Activated T-helper 2 cell treated with anti-CD3 and anti-CD28 coated beads, Interferon-gamma antibody, Interleukin-2, Interleukin-4, amounts not matched to agents 10 μg/mL and 5 μg/mL and 100 μg/mL, durations not matched to agents 14 hours and 24 hours and 36 hours (primary cell): ENCODE measurements around the gene CD276. TPM values are rescaled to one million over a fixed set of nuclear protein-coding genes. Genes with fewer than 3 reads are reported as not detected.
"Not testable (repeated sequence)": the region's sequence is repeated elsewhere in the genome, so short reads cannot be mapped to it uniquely, and the experiment has no call there.

Source experiments
- DNase-seq: peaks from one replicate; pipeline ENCODE4 v3.0.0; 2021; ENCODE audit warnings: low spot score
- H3K27ac Mint-ChIP-seq: one replicate; pipeline ENCODE4 v1.8.0; 2021; ENCODE audit warnings: mixed read lengths
- H3K27me3 Mint-ChIP-seq: one replicate; pipeline ENCODE4 v1.8.0; 2021; ENCODE audit warnings: low read depth, mixed read lengths
- H3K36me3 Mint-ChIP-seq: one replicate; pipeline ENCODE4 v1.8.0; 2021; ENCODE audit warnings: low read depth, mixed read lengths
- H3K4me1 Mint-ChIP-seq: one replicate; pipeline ENCODE4 v1.8.0; 2021; ENCODE audit warnings: low read depth, mixed read lengths
- H3K4me3 Mint-ChIP-seq: one replicate; pipeline ENCODE4 v1.8.0; 2021; ENCODE audit warnings: low read depth, mild to moderate bottlenecking, moderate library complexity, mixed read lengths
- H3K9me3 Mint-ChIP-seq: one replicate; pipeline ENCODE4 v1.8.0; 2021; ENCODE audit warnings: mixed read lengths
- intact Hi-C: fragments of 100-400 bp; cut with micrococcal nuclease; formaldehyde crosslinking; loops from one replicate; pipeline ENCODE4 v1.15.1; 2023
- total RNA-seq: library from RNA; stranded (reverse); gene quantifications from 2 replicates; pipeline ENCODE4 v1.2.3, GENCODE V29; 2022

Gene CD276
- total RNA-seq: 16.7 and 17.0 TPM in 2 replicates

DNA sequence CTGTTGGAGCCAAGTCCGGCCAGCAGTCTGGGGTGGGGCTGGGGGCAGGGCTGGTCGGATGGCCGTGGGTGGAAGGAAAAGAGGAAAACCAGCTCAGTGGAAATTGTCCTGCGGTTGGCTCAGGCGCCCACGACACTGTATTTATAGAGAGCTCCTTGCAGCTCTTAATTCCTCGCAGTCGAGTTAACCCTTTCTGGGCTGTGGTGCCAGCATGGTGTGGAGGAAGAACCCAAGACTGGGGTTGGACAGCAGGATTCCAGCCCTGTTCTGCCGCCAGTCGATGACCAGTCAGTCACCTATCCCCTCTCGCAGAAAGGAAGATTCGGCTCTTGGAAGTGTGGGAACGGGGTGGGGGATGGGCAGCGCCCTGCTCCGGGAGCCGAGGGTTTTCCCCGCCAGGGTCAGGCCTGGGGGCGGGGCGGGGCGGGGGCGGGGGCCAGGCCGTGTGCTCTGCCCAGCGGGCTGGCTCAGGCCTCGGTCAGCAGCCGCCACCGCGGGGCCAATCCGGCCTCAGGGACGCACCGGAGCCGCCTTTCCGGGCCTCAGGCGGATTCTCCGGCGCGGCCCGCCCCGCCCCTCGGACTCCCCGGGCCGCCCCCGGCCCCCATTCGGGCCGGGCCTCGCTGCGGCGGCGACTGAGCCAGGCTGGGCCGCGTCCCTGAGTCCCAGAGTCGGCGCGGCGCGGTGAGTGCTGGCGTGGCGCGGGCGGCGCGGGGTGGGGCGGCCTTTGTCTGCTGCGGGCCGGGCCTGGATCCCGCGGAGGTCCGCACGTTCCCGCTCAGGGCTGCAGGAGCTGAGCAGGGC, at the start of gene CD276:
Gene CD276, plus strand, starts transcription at position 607 of the 804 bp plus-strand sequence. CDS start 15,257 bp downstream, outside the sequence.
- H3K36me3 Mint-ChIP-seq: no peaks in the 10 kb centered on the region
- no peak for DNase-seq
- peak within 1 kb of the TSS; percentile 85 for H3K4me3 Mint-ChIP-seq
- peaks cover 27% of the 10 kb centered on the region for H3K4me1 Mint-ChIP-seq
- no peaks in the 10 kb centered on the region for H3K9me3 Mint-ChIP-seq
- peaks cover 44% of the 10 kb centered on the region for H3K27me3 Mint-ChIP-seq
- intact Hi-C loops: loop anchor here (5.0 to 10.0 kb wide), 2 partner anchors 52 to 399 kb away; partner anchors contain the start of gene NPTN
- H3K27ac Mint-ChIP-seq: peak within 1 kb of the TSS; percentile 62

DNA sequence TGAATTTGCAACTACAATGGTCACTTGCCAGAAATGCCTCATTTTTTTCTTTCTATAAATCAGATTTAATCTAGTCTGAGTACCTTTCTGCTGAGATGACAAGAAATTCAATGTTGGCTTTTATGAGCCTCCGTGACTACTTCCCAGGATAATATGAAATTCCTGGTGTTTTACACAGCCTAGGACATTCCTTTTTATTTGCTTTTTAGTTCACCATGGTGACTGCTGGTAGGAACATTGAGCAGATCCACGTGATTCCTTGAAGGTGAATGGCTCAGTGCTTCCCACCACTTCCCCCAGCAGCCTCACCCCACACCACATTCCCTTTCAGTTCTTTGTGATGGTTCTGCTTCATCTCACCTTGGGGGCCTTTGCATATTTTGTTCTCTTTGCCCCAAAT, 46.7 kb upstream of the CD276 start:
- no peak overlapping the region for H3K27ac Mint-ChIP-seq
- peaks cover 31% of the 10 kb centered on the region for H3K27me3 Mint-ChIP-seq
- no peaks in the 10 kb centered on the region for H3K36me3 Mint-ChIP-seq
- no peak for DNase-seq
- intact Hi-C loops: loop anchor here (5.0 kb wide), 1 partner anchor 330 kb away; no protein-coding TSS in a partner anchor
- no peak overlapping the region for H3K4me3 Mint-ChIP-seq
- peaks cover 17% of the 10 kb centered on the region for H3K4me1 Mint-ChIP-seq
- no peaks in the 10 kb centered on the region for H3K9me3 Mint-ChIP-seq

DNA sequence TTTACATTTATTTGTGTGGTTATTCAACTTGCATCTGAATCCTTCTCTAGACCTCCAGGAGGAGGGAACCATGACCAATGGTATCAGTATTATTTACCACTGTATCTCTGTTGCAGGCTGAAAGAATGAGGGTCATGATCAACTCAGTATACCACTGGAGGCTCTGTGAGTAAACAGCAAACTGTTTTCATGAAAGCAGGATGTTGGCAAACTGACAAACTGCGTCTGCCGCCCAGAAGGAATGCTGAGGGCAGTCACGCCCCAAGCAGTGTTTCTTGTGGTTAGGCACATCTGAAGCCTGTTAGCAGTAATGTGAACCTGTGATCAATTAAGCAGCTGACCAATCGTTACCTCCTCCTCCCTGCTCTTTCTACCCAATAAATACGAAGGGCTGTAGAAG, 44.7 kb upstream of the CD276 start:
- not testable (repeated sequence) for DNase-seq, H3K4me3 Mint-ChIP-seq, H3K9me3 Mint-ChIP-seq, H3K36me3 Mint-ChIP-seq, H3K27ac Mint-ChIP-seq
- peaks cover 31% of the 10 kb centered on the region for H3K27me3 Mint-ChIP-seq
- peaks cover 10% of the 10 kb centered on the region for H3K4me1 Mint-ChIP-seq
- intact Hi-C loops: loop anchor here (5.0 kb wide), 1 partner anchor 332 kb away; no protein-coding TSS in a partner anchor

DNA sequence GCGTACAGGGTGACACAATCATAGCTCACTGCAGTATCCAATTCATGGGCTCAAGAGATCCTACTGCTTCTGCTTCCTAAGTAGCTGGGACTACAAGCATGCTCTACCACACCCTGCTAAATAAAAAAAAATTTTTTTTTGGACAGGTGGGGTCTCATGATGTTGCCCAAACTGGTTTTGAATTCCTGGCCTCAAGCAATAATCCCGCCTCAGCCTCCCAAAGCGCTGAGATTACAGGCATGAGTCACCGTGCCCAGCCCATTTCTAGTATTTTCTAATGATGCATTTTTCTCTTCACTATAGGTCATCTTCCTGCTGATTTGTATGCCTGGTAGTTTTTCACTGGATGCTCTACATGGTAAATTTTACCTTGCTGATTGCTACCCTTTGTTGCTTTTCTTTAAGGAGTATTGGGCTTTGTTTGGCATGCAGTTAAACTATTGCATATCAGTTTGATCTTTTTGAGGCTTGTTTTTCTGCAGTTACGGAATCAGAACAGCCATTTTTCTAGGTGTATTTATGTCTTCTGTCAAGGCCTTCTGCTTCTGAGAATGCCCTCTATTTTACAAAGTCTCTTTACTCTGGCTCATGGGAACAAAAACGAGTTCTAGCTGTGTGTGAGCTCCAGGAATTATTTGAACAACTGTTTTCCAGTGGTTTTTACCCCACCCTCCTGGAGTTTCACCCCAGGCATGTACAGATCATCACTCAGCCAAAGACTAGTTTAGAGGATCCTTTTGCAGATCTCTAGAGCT, 36.7 kb upstream of the CD276 start:
- Mint-ChIP-seq H3K27ac (no peak overlapping the region), H3K4me1 (peaks cover 17% of the 10 kb centered on the region), H3K4me3 (no peak overlapping the region), H3K9me3 (no peaks in the 10 kb centered on the region), H3K36me3 (no peaks in the 10 kb centered on the region), H3K27me3 (peaks cover 5% of the 10 kb centered on the region)
- intact Hi-C loops: no loop called here
- no peak for DNase-seq

DNA sequence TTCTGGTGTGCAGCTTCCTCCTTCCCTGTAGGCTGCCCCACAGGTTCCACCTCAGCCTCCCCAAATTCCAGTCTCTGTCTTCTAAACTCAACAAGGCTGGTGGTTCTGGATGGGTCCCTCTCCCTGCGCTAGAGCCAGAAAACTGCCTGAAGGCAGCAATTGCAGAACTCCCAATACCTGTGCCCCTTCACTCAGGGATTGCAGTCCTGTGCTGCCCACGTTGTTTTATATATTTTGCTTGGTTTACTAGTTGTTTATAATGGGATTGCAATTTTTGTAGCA, 36.2 kb upstream of the CD276 start:
- no peaks in the 10 kb centered on the region for H3K9me3 Mint-ChIP-seq
- no peak overlapping the region for H3K4me3 Mint-ChIP-seq
- intact Hi-C loops: no loop called here
- peaks cover 5% of the 10 kb centered on the region for H3K27me3 Mint-ChIP-seq
- H3K36me3 Mint-ChIP-seq: no peaks in the 10 kb centered on the region
- no peak overlapping the region for H3K27ac Mint-ChIP-seq
- H3K4me1 Mint-ChIP-seq: peaks cover 17% of the 10 kb centered on the region
- DNase-seq: no peak

DNA sequence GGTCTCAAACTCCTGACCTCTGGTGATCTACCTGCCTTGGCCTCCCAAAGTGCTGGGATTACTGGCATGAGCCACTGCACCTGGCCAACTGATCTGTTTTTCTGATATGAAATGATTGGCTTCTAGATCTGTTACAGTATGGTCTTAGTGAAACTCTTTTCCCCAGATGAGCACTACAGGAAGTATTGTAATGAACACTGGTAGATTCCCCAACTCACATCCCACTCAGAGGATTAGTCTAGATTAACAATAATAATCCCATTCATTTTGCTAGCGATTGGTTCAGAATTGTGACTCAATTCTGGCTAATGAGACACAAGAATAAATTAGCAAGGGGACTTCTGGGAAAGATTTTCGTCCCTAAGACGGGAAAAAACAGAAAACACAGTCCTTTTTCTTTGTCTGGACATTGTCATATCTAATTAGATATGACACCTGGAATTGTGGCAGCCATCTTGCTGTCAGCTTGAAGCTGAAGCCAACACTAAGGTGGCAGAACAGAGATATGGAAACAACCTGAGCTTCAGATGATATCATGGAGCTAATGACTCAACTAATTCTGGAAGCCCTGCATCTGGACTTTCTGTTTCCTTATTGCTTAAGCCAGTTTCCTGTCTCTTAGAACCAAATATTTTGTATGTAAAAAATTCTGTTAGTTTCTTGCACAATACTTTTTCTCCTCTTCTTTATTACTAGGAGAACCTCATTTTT, 33.6 kb upstream of the CD276 start:
- Mint-ChIP-seq H3K4me1 (peaks cover 17% of the 10 kb centered on the region), H3K27me3 (peaks cover 8% of the 10 kb centered on the region), H3K9me3 (no peaks in the 10 kb centered on the region), H3K27ac (peak overlapping the region; percentile 55), H3K36me3 (no peaks in the 10 kb centered on the region), H3K4me3 (no peak overlapping the region)
- intact Hi-C loops: loop anchor here (1.0 kb wide), 1 partner anchor 47 kb away; no protein-coding TSS in a partner anchor
- no peak for DNase-seq

DNA sequence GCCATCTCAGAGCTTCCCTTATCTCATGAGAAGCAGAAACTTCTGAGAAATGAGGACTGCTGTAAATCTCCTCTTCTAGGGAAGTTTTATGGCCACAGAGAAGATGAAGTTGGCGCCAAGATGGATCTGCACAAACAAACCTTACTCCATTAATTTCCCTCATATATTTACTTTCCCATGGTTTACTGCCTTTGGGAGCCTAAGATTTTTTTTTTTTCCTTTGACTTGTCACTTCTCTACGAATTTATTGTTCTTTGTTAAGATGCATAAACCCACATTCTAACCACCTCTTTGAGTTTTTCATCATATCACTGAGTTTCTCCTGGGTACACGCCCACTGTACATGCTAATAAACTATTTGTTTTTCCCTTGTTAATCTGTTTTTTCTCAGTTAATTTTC, 29.5 kb upstream of the CD276 start:
- DNase-seq: no peak
- intact Hi-C loops: no loop called here
- Mint-ChIP-seq H3K4me1 (peaks cover 17% of the 10 kb centered on the region), H3K9me3 (no peaks in the 10 kb centered on the region), H3K27me3 (peaks cover 12% of the 10 kb centered on the region), H3K4me3 (no peak overlapping the region), H3K36me3 (no peaks in the 10 kb centered on the region), H3K27ac (no peak overlapping the region)

DNA sequence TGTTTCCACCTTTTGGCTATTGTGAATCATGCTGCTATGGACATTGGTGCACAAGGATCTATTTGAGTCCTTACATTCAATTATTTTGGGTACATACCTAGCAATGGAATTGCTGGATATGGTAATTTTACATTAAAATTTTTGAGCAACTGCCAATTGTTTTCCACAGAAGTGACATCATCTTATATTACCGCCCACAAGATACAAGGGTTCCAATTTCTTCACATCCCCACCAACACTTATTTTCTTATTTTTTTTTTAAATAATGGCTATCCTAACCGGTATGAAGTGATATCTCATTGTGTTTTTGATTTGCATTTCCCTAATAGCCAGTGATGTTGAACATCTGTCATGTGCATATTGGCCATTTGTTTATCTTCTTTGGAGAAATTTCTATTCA, 28.5 kb upstream of the CD276 start:
- intact Hi-C loops: no loop called here
- Mint-ChIP-seq H3K27me3 (peaks cover 17% of the 10 kb centered on the region), H3K9me3 (no peaks in the 10 kb centered on the region)

DNA sequence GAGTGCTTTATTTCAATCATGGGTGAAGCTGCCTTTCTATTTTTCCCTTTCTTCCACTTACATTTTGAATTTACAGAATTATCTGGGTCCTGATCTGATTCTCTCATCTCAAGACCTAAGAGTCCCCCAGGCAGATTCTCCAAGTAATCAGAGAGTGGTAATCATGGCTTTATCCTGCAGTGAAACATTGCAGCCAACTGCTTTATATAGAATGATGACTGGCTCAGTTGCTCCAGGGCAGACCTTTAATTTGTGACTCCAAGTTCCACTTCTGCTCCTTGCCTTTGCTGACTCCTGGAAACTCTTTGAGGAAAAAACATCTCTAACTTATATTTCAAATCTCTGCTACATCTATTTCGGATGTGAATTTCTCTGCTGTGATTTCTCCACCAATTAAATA, 25.5 kb upstream of the CD276 start:
- H3K4me3 Mint-ChIP-seq: no peak overlapping the region
- no peaks in the 10 kb centered on the region for H3K9me3 Mint-ChIP-seq
- H3K4me1 Mint-ChIP-seq: peaks cover 6% of the 10 kb centered on the region
- intact Hi-C loops: no loop called here
- no peaks in the 10 kb centered on the region for H3K36me3 Mint-ChIP-seq
- peaks cover 23% of the 10 kb centered on the region for H3K27me3 Mint-ChIP-seq
- no peak for DNase-seq
- no peak overlapping the region for H3K27ac Mint-ChIP-seq

More for the DNA sequence above, 28.5 kb upstream of the CD276 start:
- no peaks in the 10 kb centered on the region for H3K36me3 Mint-ChIP-seq
- H3K4me1 Mint-ChIP-seq: peaks cover 15% of the 10 kb centered on the region
- no peak for DNase-seq
- H3K4me3 Mint-ChIP-seq: no peak overlapping the region
- no peak overlapping the region for H3K27ac Mint-ChIP-seq

DNA sequence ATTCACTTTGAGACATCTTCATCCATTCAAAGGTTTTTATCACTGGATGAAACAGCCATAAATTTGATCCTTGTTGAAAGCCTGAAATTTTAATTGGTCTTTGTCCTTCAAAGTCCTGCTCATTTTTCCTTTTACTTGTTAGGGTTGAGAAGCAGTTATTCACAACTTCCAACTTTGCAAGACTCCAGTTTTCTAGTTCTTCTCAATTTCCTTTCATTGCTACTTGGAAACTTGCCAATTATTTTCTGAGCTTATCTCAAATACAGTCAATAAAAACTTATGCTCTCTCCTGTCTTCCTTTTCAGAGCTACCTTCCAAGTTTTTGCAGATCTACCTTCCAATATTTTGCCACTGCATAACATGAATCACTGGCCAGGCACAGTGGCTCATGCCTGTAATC, 23.7 kb upstream of the CD276 start:
- no peak overlapping the region for H3K4me3 Mint-ChIP-seq
- H3K4me1 Mint-ChIP-seq: peaks cover 6% of the 10 kb centered on the region
- H3K9me3 Mint-ChIP-seq: no peaks in the 10 kb centered on the region
- DNase-seq: no peak
- H3K27me3 Mint-ChIP-seq: peaks cover 26% of the 10 kb centered on the region
- no peaks in the 10 kb centered on the region for H3K36me3 Mint-ChIP-seq
- intact Hi-C loops: no loop called here
- H3K27ac Mint-ChIP-seq: no peak overlapping the region

DNA sequence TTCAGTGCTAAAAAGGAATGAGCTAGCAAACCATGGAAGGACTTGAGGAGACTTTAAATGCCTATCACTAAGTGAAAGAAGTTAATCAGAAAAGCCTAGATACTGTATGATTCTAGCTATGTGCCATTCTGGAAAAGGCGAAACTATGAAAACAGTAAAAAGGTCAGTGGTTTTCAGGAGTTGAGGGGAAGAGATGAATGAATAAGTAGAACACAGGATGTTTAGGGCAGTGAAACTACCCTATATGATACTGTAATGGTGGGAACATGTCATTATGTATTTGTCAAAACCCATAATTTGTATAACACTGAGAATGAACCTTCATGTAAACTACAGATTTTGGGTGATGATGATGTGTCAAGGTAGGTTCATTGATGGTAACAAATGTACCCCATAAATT, 9.6 kb upstream of the CD276 start:
- intact Hi-C loops: no loop called here
- no peak for DNase-seq
- H3K27me3 Mint-ChIP-seq: peaks cover 19% of the 10 kb centered on the region
- H3K4me3 Mint-ChIP-seq: no peak overlapping the region
- H3K27ac Mint-ChIP-seq: no peak overlapping the region
- peaks cover 7% of the 10 kb centered on the region for H3K4me1 Mint-ChIP-seq
- H3K36me3 Mint-ChIP-seq: no peaks in the 10 kb centered on the region
- no peaks in the 10 kb centered on the region for H3K9me3 Mint-ChIP-seq

DNA sequence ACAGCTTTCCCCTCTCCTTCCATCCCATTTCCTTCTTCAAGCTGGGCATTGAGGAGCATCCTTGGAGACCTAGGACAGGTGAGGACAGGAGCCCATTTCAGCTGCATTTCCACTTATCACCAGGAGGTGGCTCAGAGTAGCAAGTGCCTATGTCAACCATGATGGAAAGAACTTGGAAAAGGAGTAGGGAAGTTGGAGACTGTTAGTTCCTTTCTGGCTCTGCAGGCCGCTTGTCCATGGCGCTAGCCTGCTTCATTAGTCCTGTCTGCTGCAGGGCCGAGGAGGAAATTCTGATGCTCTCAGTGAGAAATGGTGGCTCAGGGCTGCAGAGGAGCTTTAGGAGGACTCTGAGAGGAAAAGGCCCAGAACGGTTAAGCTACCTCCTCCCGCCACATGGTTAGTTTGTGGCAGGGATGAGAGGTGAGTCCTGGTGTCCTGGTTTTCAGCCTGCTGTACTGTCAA, 7.0 kb upstream of the CD276 start:
- intact Hi-C loops: loop anchor here (1.0 kb wide), 1 partner anchor 23 kb away; no protein-coding TSS in a partner anchor
- peak; percentile 36 for DNase-seq
- H3K27me3 Mint-ChIP-seq: peaks cover 19% of the 10 kb centered on the region
- no peaks in the 10 kb centered on the region for H3K9me3 Mint-ChIP-seq
- no peak overlapping the region for H3K4me3 Mint-ChIP-seq
- peaks cover 15% of the 10 kb centered on the region for H3K4me1 Mint-ChIP-seq
- no peaks in the 10 kb centered on the region for H3K36me3 Mint-ChIP-seq
- H3K27ac Mint-ChIP-seq: no peak overlapping the region
